GM18520 (cell line): Measurements from ENCODE around the gene AKAP5.
"Not testable (repeated sequence)": the region's sequence is repeated elsewhere in the genome, so short reads cannot be mapped to it uniquely, and the experiment has no call there.

ENCODE experiments used
- ATAC-seq: cut with Tn5 transposase; IDR thresholded peaks from one replicate; pipeline ENCODE4 v1.9.1; 2021; ENCODE audit not compliant: unreplicated experiment

The AKAP5 gene

GRCh38 chr14:64502456-64502855 is 37.2 kb downstream of the AKAP5 start:
- no peak for ATAC-seq

- no peak for ATAC-seq
Observed at GRCh38 chr14:64502887-64503433, 37.7 kb downstream of the AKAP5 start.

GRCh38 chr14:64503434-64504309 is 38.4 kb downstream of the AKAP5 start, which contains the start of gene ZBTB25:
ZBTB25 (minus strand) TSS chr14:64503838; CDS start chr14:64490533, 13,305 bp downstream.
- ATAC-seq: peak; percentile 57

- no peak for ATAC-seq
Observed at GRCh38 chr14:64504310-64504896, 39.1 kb downstream of the AKAP5 start, which contains the start of gene ZBTB1. ZBTB1 (plus strand) TSS chr14:64504770; CDS start chr14:64521505, 16,735 bp downstream.

- ATAC-seq: no peak
Observed at GRCh38 chr14:64504897-64505794, 39.8 kb downstream of the AKAP5 start.

- ATAC-seq: no peak
Observed at GRCh38 chr14:64506721-64507120, 41.4 kb downstream of the AKAP5 start.

GRCh38 chr14:64507376-64508156 is 42.3 kb downstream of the AKAP5 start:
- no peak for ATAC-seq

GRCh38 chr14:64508215-64508776 is 43.0 kb downstream of the AKAP5 start:
- no peak for ATAC-seq

GRCh38 chr14:64509036-64509435 is 43.7 kb downstream of the AKAP5 start:
- ATAC-seq: no peak

- no peak for ATAC-seq
Observed at GRCh38 chr14:64510825-64511671, 45.7 kb downstream of the AKAP5 start.

- no peak for ATAC-seq
Observed at GRCh38 chr14:64513271-64513670, 48.0 kb downstream of the AKAP5 start.

GRCh38 chr14:64515053-64515452 is 49.8 kb downstream of the AKAP5 start:
- ATAC-seq: no peak

- no peak for ATAC-seq
Observed at GRCh38 chr14:64516969-64517368, 51.7 kb downstream of the AKAP5 start.

GRCh38 chr14:64517667-64518066 is 52.4 kb downstream of the AKAP5 start:
- not testable (repeated sequence) for ATAC-seq

GRCh38 chr14:64518229-64518628 is 52.9 kb downstream of the AKAP5 start:
- no peak for ATAC-seq

GRCh38 chr14:64520699-64521098 is 55.4 kb downstream of the AKAP5 start:
- ATAC-seq: no peak

- ATAC-seq: no peak
Observed at GRCh38 chr14:64522591-64523355, 57.5 kb downstream of the AKAP5 start.
